Renal cortex interstitium (tissue), 11 donors: Measurements from ENCODE around the gene PANK4. TPM values are rescaled to one million over a fixed set of nuclear protein-coding genes. Genes with fewer than 3 reads are reported as not detected.
"Not testable (repeated sequence)": the region's sequence is repeated elsewhere in the genome, so short reads cannot be mapped to it uniquely, and the experiment has no call there.

Experiments used
- DNase-seq, 11 donors: peaks; one replicate each; pipeline ENCODE4 v3.0.0-alpha.2; 2013; ENCODE audit warnings: low read depth in 9 of 11, low spot score in 4 of 11; ENCODE audit errors: extremely low read depth in 1 of 11
- polyA plus RNA-seq, 3 donors: library from polyadenylated mRNA; unstranded; fragments of 120-200 nt; gene quantifications; one replicate each; pipeline ENCODE4 v1.2.1, GENCODE V29; 2013; ENCODE audit not compliant: insufficient read length in 3 of 3

The PANK4 gene
- polyA plus RNA-seq, 3 donors = 23.1 to 29.7 (median 29.2) TPM

DNA sequence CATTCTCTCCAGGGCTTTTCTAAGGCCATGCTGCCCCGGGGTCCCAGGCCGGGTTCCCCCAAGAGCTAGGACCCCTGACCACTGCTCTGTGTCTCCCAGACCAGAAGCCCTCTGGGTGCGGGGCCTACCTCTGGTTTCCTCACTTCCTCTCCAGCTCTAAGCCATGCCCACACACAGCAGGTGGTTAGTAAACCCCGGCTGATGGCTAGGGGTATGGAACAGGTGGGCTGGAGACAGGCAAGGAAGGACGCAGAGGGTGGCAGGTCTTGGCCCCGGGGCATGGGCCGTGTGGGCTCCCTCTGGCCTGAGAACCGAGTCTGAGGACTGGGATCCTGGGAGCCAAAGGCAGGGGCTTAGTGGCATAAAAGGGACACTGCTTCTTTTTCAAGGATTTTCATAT, 66.2 kb downstream of the PANK4 start:
- DNase-seq = no peak

DNA sequence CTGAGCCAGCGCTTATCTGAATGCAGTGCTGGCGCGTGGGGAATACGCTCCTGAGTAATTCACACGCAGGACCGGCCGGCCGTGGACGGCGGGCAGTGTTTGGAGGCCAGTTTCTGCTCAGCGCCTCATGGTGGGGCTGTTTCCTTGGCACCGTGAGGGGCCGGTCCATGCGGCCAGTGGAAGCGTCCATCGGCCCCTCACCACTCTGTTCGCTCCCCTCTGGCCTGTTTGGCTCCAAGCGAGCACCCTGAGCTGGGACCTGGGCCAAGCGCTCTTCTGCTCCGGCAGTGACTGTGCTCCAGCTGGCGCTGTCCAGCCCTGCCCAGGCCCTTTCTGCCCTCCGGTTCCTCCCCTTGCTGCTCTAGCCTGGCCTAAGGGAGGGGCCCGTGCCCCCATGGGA, 66.6 kb downstream of the PANK4 start:
- no peak for DNase-seq

- DNase-seq = not testable (repeated sequence)
These were observed 67.2 kb downstream of the PANK4 start for GRCh38 chr1:2459102-2459753.

DNA sequence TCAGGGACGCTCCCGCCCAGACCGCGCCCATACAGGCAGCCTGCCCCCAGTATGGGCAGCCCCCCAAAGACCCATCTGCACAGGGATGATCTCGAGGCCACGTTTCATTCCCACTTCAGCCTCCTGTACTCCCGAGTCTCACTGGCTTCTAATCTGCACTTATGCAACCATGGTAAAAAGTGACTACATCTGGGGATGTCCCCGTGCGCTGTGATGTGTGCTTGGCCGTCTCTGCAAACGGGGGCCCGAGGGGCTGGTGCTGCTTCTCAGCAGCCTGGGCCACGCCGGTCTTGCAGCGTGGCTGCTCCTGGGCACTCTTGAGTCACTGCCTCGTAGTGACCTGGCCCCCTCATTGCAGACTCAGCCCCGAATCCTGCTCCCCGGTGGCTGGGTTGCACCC, 67.7 kb downstream of the PANK4 start:
- DNase-seq = no peak

Other genes starting within 250 kb of the PANK4 start
- gene MORN1, start 135.0 kb downstream of the PANK4 start, polyA plus RNA-seq = 10 to 100 TPM; 11.8 to 19.5 (median 15.5) TPM
- gene RER1, start 134.8 kb downstream of the PANK4 start, polyA plus RNA-seq = 100 to 1,000 TPM; 116 to 126 (median 119) TPM
- 10 to 100 TPM; 21.4 to 26.8 (median 26.6) TPM for gene PEX10, start 114.0 kb downstream of the PANK4 start, polyA plus RNA-seq
- 1 to 10 TPM in 2 of 3 donors, under 1 TPM in 1; 0.62 to 1.4 (median 1.3) TPM for gene PLCH2, start 50.3 kb downstream of the PANK4 start, polyA plus RNA-seq
- under 1 TPM; 0.14 to 0.79 (median 0.76) TPM for gene HES5, start 3.7 kb upstream of the PANK4 start, polyA plus RNA-seq
- gene TNFRSF14, start 29.8 kb upstream of the PANK4 start, polyA plus RNA-seq = 10 to 100 TPM; 16.5 to 37.2 (median 20.9) TPM
- 10 to 100 TPM; 36.1 to 45.8 (median 43.5) TPM for gene PRXL2B, start 60.2 kb upstream of the PANK4 start, polyA plus RNA-seq
- gene MMEL1, start 106.4 kb upstream of the PANK4 start, polyA plus RNA-seq = 1 to 10 TPM; 1.9 to 2.9 (median 2.8) TPM